A549 (cell line): ENCODE data around the gene DNM3. TPM values are rescaled to one million over a fixed set of nuclear protein-coding genes. Genes with fewer than 3 reads are reported as not detected.

ENCODE experiments used
- ATAC-seq, 2 experiments: fragments of 200-7000 bp in 1 of 2; fragments of >200 bp in 1 of 2; cut with Nextera tagmentation in 1 of 2; cut with Tn5 transposase in 1 of 2; 3 replicates each; pipeline versions ENCODE4 v1.8.0 to v1.9.1; 2018 to 2020; ENCODE audit warnings: mild to moderate bottlenecking in 1 of 2, moderate library complexity in 1 of 2
- CTCF ChIA-PET: fragments of 300-600 bp; sonication (Branson Sonifier 250); formaldehyde crosslinking; extraction: SDS; loops from one replicate; lab custom pipeline; 2021; ENCODE audit warnings: antibody characterized with exemption, inconsistent platforms; lab: Yijun Ruan, JAX
- POLR2A ChIA-PET: fragments of 350-600 bp; formaldehyde crosslinking; extraction: SDS; loops from one replicate; lab custom pipeline; 2021; ENCODE audit warnings: antibody characterized with exemption, inconsistent platforms; lab: Yijun Ruan, JAX
- DNase-seq, 2 experiments: peaks; one replicate each; pipeline versions ENCODE4 v3.0.0 to v3.0.0-alpha.2; 2011 to 2016; ENCODE audit warnings: low read depth in 1 of 2, low spot score in 1 of 2
- FAIRE-seq: peaks from 2 replicates; lab custom pipeline; 2011; peaks lifted over from hg19 to GRCh38; lab: Jason Lieb, UNC
- H3K27ac ChIP-seq, 2 experiments: fragments of >200 bp; sonication (Bioruptor Twin); formaldehyde crosslinking; 3 replicates each; pipeline ENCODE4 v1.5.1; 2016 to 2017
- H3K4me1 ChIP-seq: fragments of >200 bp; sonication (Bioruptor Twin); formaldehyde crosslinking; 3 replicates; pipeline ENCODE4 v1.6.1; 2016
- H3K4me2 ChIP-seq: fragments of >200 bp; sonication (Bioruptor Twin); formaldehyde crosslinking; 3 replicates; pipeline ENCODE4 v1.6.1; 2016
- H3K4me3 ChIP-seq: fragments of >200 bp; sonication (Bioruptor Twin); formaldehyde crosslinking; 3 replicates; pipeline ENCODE4 v1.5.1; 2016
- H3K9me3 ChIP-seq: fragments of >200 bp; sonication (Bioruptor Twin); formaldehyde crosslinking; 3 replicates; pipeline ENCODE4 v1.6.1; 2016
- ATOH8 ChIP-seq: fragments of 250-450 bp; sonication (Bioruptor Pico); IDR thresholded peaks from 2 replicates; pipeline ENCODE4 v1.5.0; 2020; ENCODE audit warnings: low read depth, mild to moderate bottlenecking, moderate library complexity
- BCL3 ChIP-seq: fragments of >200 bp; sonication (Bioruptor Twin); formaldehyde crosslinking; IDR thresholded peaks from 3 replicates; pipeline ENCODE4 v1.6.1; 2016
- EHMT2 ChIP-seq: fragments of 200-600 bp; sonication (generic); IDR thresholded peaks from 2 replicates; pipeline ENCODE4 v1.6.1; 2016; ENCODE audit warnings: antibody characterized with exemption, low read depth, mild to moderate bottlenecking, moderate library complexity
- ELK1 ChIP-seq: fragments of 150-350 bp; IDR thresholded peaks from 2 replicates; pipeline ENCODE4 v1.6.1; 2014; ENCODE audit warnings: low read depth, mild to moderate bottlenecking, low read length
- FOSB ChIP-seq: fragments of 250-450 bp; sonication (Bioruptor Pico); IDR thresholded peaks from 2 replicates; pipeline ENCODE4 v1.5.0; 2020; ENCODE audit warnings: mild to moderate bottlenecking, moderate library complexity
- HES2 ChIP-seq: fragments of >200 bp; sonication (Bioruptor Twin); formaldehyde crosslinking; IDR thresholded peaks from 2 replicates; pipeline ENCODE4 v1.6.1; 2016
- HMGXB4 ChIP-seq: fragments of 250-450 bp; sonication (Bioruptor Pico); IDR thresholded peaks from 2 replicates; pipeline ENCODE4 v1.5.0; 2021; ENCODE audit warnings: mild to moderate bottlenecking, moderate library complexity, borderline replicate concordance
- MAFK ChIP-seq: fragments of 450-650 bp; IDR thresholded peaks from 2 replicates; pipeline ENCODE4 v1.6.1; 2014; ENCODE audit not compliant: partially characterized antibody
- MAZ ChIP-seq: fragments of 150-350 bp; IDR thresholded peaks from 2 replicates; pipeline ENCODE4 v1.6.1; 2014; ENCODE audit warnings: antibody characterized with exemption, low read depth, low read length, borderline replicate concordance
- MYC ChIP-seq: IDR thresholded peaks from 2 replicates; pipeline ENCODE4 v1.6.1; 2012; ENCODE audit warnings: mild to moderate bottlenecking, inconsistent platforms, low read length, improper control_type of control experiment, borderline replicate concordance
- PBX3 ChIP-seq: IDR thresholded peaks from 2 replicates; pipeline ENCODE4 v1.6.1; 2012
- PHF8 ChIP-seq: fragments of 200-600 bp; sonication (generic); IDR thresholded peaks from 2 replicates; pipeline ENCODE4 v1.6.1; 2016; ENCODE audit warnings: low read depth, mild to moderate bottlenecking, antibody characterized with exemption, moderate library complexity, borderline replicate concordance
- REST ChIP-seq: fragments of 200-600 bp; sonication (generic); IDR thresholded peaks from 2 replicates; pipeline ENCODE4 v1.6.1; 2016; ENCODE audit warnings: antibody characterized with exemption, mild to moderate bottlenecking, moderate library complexity
- RNF2 ChIP-seq: fragments of 200-600 bp; sonication (generic); IDR thresholded peaks from 2 replicates; pipeline ENCODE4 v1.6.1; 2016; ENCODE audit warnings: low read depth, mild to moderate bottlenecking, antibody characterized with exemption, moderate library complexity, borderline replicate concordance
- TFCP2L1 ChIP-seq: fragments of 250-450 bp; sonication (Bioruptor Pico); IDR thresholded peaks from 2 replicates; pipeline ENCODE4 v1.5.0; 2021; ENCODE audit warnings: mild to moderate bottlenecking
- TP53 ChIP-seq: fragments of 250-450 bp; sonication (Bioruptor Pico); IDR thresholded peaks from 2 replicates; pipeline ENCODE4 v1.5.0; 2021; ENCODE audit warnings: mild to moderate bottlenecking, moderate library complexity
- USF2 ChIP-seq: fragments of 450-650 bp; IDR thresholded peaks from 2 replicates; pipeline ENCODE4 v1.6.1; 2014; ENCODE audit warnings: antibody characterized with exemption
- ZC3H11A ChIP-seq: fragments of 450-650 bp; IDR thresholded peaks from 2 replicates; pipeline ENCODE4 v1.6.1; 2014; ENCODE audit warnings: antibody characterized with exemption, mild to moderate bottlenecking
- ZNF302 ChIP-seq: fragments of 250-450 bp; sonication (Bioruptor Pico); IDR thresholded peaks from 2 replicates; pipeline ENCODE4 v1.9.0; 2021; ENCODE audit warnings: inconsistent platforms, mild to moderate bottlenecking, moderate library complexity
- WGBS: methylation state at CpG from one replicate; pipeline ENCODE4 v1.1.6; 2017; ENCODE audit errors: missing lambda C conversion rate; 5-methylcytosine and 5-hydroxymethylcytosine counted together
- polyA plus RNA-seq, 4 experiments: library from polyadenylated mRNA; depleted of rRNA in 3 of 4; stranded (reverse); fragments of >200 nt; fragmentation: RNase III in 1 of 4; extraction: RNeasy Plus Mini Kit Qiagen cat#74134 plus additional on column Dnase treatment in 1 of 4; gene quantifications; 2 replicates in 3 of 4; 3 replicates in 1 of 4; pipeline ENCODE4 v1.2.3, GENCODE V29; 2011 to 2017

The DNM3 gene
- polyA plus RNA-seq, 2 of the 4 experiments (the other 2 are of a cell fraction) = 0.57 to 1.5 TPM

GRCh38 chr1:172252321-172252720, 411.0 kb downstream of the DNM3 start:
- 64% methylated on average over 4 of the region's 4 CpGs for WGBS
- Histone ChIP-seq H3K4me3 (no peak overlapping the region), H3K4me1 (peaks cover 27% of the 10 kb centered on the region), H3K4me2 (no peak overlapping the region), H3K27ac (no peak overlapping the region; a peak in 1 of 6 replicates), H3K9me3 (no peaks in the 10 kb centered on the region)
- ChIA-PET CTCF (interaction anchor here (1.0 to 2.2 kb wide), 2 partner anchors 9 to 162 kb away, joined by 3 to 4 read pairs; no protein-coding TSS in a partner anchor), POLR2A (no interaction called here)
- no peak for ATAC-seq
- no peak for DNase-seq
- FAIRE-seq = no peak
- TF ChIP-seq ATOH8 (CRISPR knock-in tag) (no peak), REST (no peak), ELK1 (no peak), ZNF302 (CRISPR knock-in tag) (no peak), FOSB (no peak), PHF8 (no peak), HMGXB4 (no peak), USF2 (no peak), HES2 (no peak), TFCP2L1 (CRISPR knock-in tag) (no peak), TP53 (CRISPR knock-in tag) (no peak), EHMT2 (no peak), PBX3 (no peak), MAFK (no peak), BCL3 (no peak), MYC (no peak), RNF2 (no peak), MAZ (no peak), ZC3H11A (no peak)
